UCSD-AML1 (cell line): ENCODE results near the gene GPR32.
"Not testable (repeated sequence)": the region's sequence is repeated elsewhere in the genome, so short reads cannot be mapped to it uniquely, and the experiment has no call there.

ENCODE experiments used
- DNase-seq: peaks from one replicate; lab custom pipeline; 2025; ENCODE audit not compliant: unreplicated experiment; lab: John Stamatoyannopoulos, UW

Gene GPR32, protein sequence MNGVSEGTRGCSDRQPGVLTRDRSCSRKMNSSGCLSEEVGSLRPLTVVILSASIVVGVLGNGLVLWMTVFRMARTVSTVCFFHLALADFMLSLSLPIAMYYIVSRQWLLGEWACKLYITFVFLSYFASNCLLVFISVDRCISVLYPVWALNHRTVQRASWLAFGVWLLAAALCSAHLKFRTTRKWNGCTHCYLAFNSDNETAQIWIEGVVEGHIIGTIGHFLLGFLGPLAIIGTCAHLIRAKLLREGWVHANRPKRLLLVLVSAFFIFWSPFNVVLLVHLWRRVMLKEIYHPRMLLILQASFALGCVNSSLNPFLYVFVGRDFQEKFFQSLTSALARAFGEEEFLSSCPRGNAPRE

DNA sequence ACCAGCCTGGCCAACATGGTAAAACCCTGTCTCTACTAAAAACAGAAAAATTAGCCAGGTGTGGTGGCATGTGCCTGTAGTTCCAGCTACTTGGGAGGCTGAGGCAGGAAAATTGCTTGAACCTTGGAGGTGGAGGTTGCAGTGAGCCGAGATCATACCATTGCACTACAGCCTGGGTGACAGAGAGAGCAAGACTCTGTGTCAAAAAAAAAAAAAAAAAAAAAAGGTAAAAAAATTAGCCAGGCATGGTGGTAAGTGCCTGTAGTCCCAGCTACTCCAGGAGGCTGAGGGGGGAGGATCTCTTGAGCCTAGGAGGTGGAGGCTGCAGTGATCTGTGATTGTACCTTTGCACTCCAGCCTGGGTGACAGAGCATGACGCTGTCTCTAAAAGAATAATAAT is at the start of gene GPR32:
Gene GPR32, plus strand, starts transcription at position 301 of the 400 bp plus-strand sequence. CDS start 137 bp downstream, outside the sequence.
- DNase-seq, result not testable (repeated sequence)

- peak; percentile 57 for DNase-seq
Observed at GRCh38 chr19:50720921-50721381, 49.3 kb upstream of the GPR32 start.

GRCh38 chr19:50721441-50722137 is 48.7 kb upstream of the GPR32 start:
- DNase-seq, result no peak

DNA sequence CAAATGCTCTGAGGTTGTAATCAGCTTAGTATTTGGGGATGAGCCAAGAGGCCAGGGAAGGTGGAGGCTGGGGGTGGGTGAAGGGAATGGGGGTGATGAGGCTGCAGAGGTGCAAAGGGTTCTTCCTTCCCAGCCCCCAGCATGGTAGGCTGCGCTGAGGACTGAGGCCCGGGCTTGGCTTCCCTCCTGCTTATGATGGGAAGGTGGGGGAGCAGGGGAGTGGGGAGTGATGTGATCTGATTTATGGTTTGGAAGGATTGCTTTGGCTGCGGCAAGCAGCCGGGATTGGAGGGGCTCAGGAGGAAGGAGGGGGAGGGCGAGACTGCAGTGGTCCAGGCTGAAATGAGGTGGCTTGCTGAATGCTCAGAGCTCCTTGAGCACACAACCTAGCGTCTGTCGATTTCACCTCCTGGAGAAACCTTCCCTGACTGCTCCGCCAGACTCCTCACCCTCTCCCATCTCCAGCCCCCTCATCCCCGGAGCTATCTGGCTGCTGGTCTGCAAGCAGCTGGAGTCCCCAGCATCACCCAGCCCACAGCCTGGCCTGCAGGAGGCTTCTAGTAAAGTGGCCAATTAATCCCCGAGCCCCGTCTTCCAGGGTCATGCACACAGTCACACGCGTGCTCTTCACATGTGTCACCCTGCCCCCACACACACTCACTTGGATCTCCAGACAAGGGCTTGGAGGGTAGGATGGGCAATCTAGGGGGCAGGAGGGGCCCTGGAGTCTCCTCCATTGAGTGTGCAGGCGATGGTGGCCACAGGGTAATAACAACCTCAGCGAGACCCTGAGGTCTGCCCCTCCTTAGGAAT is 47.9 kb upstream of the GPR32 start:
- DNase-seq, result no peak

DNA sequence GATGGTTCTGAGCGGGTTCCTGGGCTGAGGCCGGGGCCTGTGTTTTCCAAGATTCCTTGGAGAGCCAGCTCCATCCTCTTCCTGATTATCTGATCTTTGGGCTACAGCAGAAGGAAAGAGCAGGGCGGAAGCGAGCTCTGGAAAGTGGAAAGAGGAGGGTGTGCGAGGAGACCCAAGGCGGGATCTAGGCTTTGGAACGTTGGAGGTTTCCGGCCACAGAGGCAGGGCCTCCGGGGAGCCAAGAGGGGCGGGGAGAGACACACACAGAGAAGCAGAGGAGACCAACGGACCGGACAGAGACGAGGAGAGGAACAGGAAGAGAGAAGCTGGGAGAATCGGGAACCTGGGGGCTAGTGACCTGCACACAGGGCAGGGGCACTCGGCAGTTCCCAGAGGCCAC is 47.2 kb upstream of the GPR32 start, which contains the start of gene CLEC11A:
Gene CLEC11A, plus strand, starts transcription at position 296 of the 400 bp plus-strand sequence. CDS start 162 bp downstream, outside the sequence.
- peak; percentile 78 for DNase-seq

DNA sequence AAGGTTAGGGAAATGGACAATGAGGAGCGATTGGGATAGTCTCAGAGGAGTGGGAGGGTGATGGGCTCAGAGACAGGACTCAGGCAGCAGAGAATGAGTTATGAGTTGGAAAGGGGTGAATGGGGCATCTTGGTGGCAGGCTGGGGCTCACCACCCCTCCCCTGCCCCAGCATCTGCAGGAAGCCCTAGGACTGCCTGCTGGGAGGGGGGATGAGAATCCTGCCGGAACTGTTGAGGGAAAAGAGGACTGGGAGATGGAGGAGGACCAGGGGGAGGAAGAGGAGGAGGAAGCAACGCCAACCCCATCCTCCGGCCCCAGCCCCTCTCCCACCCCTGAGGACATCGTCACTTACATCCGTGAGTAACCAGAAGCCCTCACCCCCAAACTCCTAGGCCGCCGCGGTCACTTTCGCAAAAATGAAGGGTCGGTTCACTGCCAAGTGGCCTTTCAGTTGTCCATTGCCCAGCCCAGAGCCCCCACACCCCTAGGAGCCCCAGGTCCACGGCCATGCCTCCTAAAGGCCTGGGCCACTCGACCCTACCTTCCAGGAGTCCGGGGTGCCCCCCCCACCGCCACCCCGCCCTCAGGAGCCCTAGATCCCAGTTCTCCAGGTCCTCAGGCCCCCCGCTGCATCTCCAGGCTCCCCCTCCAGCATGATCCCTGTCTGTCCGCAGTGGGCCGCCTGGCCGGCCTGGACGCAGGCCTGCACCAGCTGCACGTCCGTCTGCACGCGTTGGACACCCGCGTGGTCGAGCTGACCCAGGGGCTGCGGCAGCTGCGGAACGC is 46.3 kb upstream of the GPR32 start:
- no peak for DNase-seq

DNA sequence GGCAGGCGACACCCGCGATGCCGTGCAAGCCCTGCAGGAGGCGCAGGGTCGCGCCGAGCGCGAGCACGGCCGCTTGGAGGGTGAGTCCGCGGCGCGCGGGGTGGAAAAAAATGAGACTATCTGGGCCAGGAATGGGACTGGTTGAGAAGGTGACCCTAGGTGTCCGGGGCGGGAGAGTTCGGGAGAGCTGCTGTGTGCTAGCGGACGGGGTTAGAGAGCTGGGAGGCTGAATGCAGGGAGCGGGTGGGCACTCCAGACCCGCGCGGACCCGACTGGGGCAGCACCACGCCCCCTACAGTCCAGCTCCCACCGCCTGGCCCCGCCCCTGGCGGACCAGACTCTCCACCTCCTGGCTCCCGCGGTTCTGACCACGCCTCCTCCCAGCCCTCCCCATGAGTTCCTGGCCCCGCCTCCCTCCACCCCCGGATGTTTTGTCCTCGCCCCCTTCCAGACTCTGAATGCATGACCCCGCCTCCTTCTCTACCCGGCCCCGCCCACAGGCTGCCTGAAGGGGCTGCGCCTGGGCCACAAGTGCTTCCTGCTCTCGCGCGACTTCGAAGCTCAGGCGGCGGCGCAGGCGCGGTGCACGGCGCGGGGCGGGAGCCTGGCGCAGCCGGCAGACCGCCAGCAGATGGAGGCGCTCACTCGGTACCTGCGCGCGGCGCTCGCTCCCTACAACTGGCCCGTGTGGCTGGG is 45.6 kb upstream of the GPR32 start:
- peak; percentile 100 for DNase-seq

DNA sequence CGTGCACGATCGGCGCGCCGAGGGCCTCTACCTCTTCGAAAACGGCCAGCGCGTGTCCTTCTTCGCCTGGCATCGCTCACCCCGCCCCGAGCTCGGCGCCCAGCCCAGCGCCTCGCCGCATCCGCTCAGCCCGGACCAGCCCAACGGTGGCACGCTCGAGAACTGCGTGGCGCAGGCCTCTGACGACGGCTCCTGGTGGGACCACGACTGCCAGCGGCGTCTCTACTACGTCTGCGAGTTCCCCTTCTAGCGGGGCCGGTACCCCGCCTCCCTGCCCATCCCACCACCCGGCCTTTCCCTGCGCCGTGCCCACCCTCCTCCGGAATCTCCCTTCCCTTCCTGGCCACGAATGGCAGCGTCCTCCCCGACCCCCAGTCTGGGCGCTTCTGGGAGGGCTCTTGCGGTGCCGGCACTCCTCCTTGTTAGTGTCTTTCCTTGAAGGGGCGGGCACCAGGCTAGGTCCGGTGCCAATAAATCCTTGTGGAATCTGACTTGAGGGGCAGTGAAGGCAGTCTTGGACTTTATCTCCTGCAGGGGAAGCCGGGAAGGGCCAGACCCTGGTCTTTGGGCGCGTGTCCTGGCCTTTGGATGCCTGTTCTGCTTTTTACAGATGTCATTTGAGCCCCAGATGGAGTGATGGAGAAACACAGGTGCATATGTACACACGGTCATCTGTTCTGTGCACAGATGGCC is 44.9 kb upstream of the GPR32 start:
- DNase-seq, result no peak

DNA sequence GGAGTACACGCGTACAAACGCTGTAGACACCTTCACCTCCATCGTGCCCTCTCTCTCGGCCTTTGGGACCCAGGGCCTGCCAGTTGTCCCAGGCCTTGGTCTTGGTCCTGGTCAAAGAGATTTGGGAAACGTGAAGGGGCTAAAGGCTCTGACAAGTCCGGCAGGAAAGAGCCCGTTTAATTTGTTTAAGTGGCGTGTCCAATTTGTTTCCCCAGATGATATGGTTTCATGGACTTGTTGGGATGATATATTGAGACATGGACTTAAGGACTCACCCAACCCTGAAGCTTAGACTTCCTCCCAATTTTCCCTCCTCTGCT is 44.4 kb upstream of the GPR32 start:
- DNase-seq, result no peak

- DNase-seq, result peak; percentile 92
Observed at GRCh38 chr19:50728084-50728737, 42.1 kb upstream of the GPR32 start.

GRCh38 chr19:50729894-50730293 is 40.4 kb upstream of the GPR32 start:
- DNase-seq, result no peak

DNA sequence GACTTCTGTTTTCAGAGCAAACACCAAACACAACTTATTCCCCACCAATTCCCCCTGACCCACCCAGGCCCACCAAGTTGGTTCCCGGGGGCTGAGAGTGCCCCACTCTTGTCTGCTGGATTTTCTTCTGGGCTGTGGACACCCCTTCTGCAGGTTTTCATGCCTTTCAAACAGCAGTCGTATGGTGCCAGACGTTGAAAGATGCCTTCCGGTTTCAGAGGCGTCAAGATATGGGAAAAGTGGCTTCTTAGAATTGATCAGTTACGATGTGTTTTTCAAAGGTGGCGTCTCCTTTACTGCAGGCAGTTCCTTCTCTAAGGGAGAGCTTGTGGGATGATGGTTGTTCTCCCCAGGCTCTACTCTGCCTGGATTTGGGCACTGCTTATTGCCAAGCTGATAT is 34.4 kb upstream of the GPR32 start:
- DNase-seq, result no peak

GRCh38 chr19:50736338-50736737 is 33.9 kb upstream of the GPR32 start:
- no peak for DNase-seq

GRCh38 chr19:50739132-50739913 is 30.9 kb upstream of the GPR32 start:
- DNase-seq, result no peak

DNA sequence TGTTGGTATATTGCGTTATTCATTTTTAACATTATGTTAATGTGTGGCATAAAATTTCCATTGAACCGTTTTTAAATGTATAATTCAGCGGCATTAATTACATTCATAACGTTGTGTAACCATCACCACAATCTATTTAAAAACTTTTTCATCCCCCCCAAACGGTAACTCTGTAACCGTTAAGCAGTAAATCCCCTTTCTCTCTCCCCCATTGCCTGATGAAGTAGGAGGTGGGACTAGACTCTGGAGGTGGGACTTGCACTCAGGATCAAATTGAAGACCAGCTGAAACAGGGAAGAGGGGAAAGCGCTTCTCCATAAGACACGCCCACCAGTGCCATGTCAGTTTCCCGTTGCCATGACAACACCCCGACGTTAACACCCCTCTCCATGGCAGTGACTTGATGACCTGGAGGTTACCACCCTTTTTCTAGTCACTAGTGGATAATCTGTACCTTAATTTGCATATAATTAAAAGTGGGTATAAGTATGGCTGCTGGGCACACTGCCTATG is 30.3 kb upstream of the GPR32 start:
- no peak for DNase-seq

DNA sequence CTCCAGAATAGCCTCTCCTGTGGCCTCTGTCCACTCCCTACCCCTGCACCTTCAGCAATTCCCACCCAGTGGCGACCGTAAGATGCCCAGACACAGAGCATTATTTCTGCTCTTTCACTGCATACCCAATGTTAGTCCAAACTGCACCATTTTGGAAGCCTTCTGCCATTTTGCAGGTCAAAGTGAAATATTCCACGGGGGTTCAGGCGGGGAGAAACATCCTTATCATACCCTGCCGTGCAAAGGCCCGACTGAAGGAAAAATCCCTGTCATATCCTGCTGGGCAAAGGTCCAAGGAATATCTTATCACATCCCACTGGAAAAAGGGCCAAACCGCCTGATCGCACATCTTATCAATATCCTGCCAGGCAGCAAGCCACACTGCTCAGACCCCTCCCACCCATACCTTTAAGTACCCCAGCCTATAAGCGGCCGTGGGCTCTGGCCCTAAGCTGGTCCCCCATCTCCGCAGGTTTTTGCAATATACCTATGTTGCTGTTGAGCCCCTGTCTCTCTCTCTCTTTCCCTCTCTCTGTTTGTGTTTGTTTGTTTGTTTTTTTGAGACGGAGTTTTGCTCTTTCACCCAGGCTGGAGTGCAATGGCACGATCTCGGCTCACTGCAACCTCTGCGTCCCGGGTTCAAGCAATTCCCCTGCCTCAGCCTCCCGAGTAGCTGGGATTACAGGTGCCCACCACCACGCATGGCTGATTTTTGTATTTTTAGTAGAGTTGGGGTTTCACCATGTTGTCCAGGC is 28.9 kb upstream of the GPR32 start:
- peak; percentile 30 for DNase-seq

DNA sequence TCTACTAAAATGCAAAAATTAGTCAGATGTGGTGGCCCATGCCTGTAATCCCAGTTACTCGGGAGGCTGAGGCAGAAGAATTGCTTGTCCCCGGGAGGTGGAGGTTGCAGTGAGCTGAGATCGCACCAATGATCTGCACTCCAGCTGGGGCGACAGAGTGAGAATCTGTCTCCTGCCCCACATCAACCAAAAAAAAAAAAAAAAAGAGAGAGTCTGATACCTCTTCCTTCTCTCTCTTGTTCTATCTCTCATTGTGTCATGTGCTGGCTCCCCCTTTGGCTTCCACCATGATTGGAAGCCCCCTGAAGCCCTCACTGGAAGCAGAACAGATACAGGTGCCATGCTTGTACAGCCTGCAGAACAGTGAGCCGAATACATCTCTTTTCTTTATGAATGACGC is 26.7 kb upstream of the GPR32 start:
- DNase-seq, result no peak
